K562 (cell line): Measurements from ENCODE around the gene PDRG1. TPM values are rescaled to one million over a fixed set of nuclear protein-coding genes. Genes with fewer than 3 reads are reported as not detected.

Experiments
- CCAR2 ChIP-seq: fragments of 200-400 bp; formaldehyde crosslinking; IDR thresholded peaks from 2 replicates; pipeline ENCODE4 v1.6.1; 2017; ENCODE audit warnings: mild to moderate bottlenecking, low read depth, low read length
- CHD1 ChIP-seq: fragments of 200-600 bp; sonication (generic); IDR thresholded peaks from one replicate; pipeline ENCODE4 v1.6.1; 2012; ENCODE audit warnings: mild to moderate bottlenecking, moderate library complexity, low read length, inconsistent platforms
- CREM ChIP-seq: IDR thresholded peaks from 2 replicates; pipeline ENCODE4 v1.6.1; 2014; ENCODE audit warnings: antibody characterized with exemption, low read depth
- EGR1 ChIP-seq: fragments of 450-650 bp; conservative IDR thresholded peaks from 2 replicates; pipeline ENCODE4 v1.6.1; 2017; ENCODE audit warnings: mild to moderate bottlenecking
- EWSR1 ChIP-seq: fragments of 450-650 bp; IDR thresholded peaks from 2 replicates; pipeline ENCODE4 v1.6.1; 2018; ENCODE audit warnings: borderline replicate concordance, mild to moderate bottlenecking, low read depth, moderate library complexity; ENCODE audit not compliant: partially characterized antibody
- FIP1L1 ChIP-seq: fragments of 200-400 bp; formaldehyde crosslinking; IDR thresholded peaks from 2 replicates; pipeline ENCODE4 v1.6.1; 2018; ENCODE audit warnings: mild to moderate bottlenecking, low read depth, low read length; ENCODE audit not compliant: poor library complexity, severe bottlenecking
- GABPA ChIP-seq: fragments of 200-800 bp; sonication (Bioruptor generic); conservative IDR thresholded peaks from 2 replicates; pipeline ENCODE4 v1.6.1; 2016; ENCODE audit warnings: low read depth, missing genetic modification characterization, missing compliant biosample characterization
- GABPB1 ChIP-seq: sonication (generic); formaldehyde crosslinking; IDR thresholded peaks from 2 replicates; pipeline ENCODE4 v1.8.0; 2022; ENCODE audit warnings: mild to moderate bottlenecking, missing genetic modification reagents
- NFE2L1 ChIP-seq: fragments of 450-650 bp; IDR thresholded peaks from 2 replicates; pipeline ENCODE4 v1.6.1; 2016; ENCODE audit warnings: missing genetic modification characterization, low read depth, mild to moderate bottlenecking, missing compliant biosample characterization, moderate library complexity, borderline replicate concordance
- NFIC ChIP-seq: fragments of 450-650 bp; IDR thresholded peaks from 2 replicates; pipeline ENCODE4 v1.6.1; 2017; ENCODE audit warnings: mild to moderate bottlenecking, inconsistent platforms
- NFIX ChIP-seq: fragments of 250-450 bp; sonication (Bioruptor Pico); IDR thresholded peaks from 2 replicates; pipeline ENCODE4 v1.4.0; 2020; ENCODE audit warnings: low read depth, mild to moderate bottlenecking, moderate library complexity
- SMARCA5 ChIP-seq: fragments of 450-650 bp; IDR thresholded peaks from 2 replicates; pipeline ENCODE4 v1.6.1; 2016
- SMARCE1 ChIP-seq: fragments of 450-650 bp; IDR thresholded peaks from 2 replicates; pipeline ENCODE4 v1.7.1; 2016; ENCODE audit warnings: mild to moderate bottlenecking
- ZNF134 ChIP-seq: fragments of 250-450 bp; sonication (Bioruptor Pico); conservative IDR thresholded peaks from 2 replicates; pipeline ENCODE4 v1.4.0; 2020
- ZNF3 ChIP-seq: fragments of 250-450 bp; sonication (Bioruptor Pico); IDR thresholded peaks from 2 replicates; pipeline ENCODE4 v1.5.0; 2021; ENCODE audit warnings: mild to moderate bottlenecking, moderate library complexity
- ZNF316 ChIP-seq: fragments of 450-650 bp; IDR thresholded peaks from 2 replicates; pipeline ENCODE4 v1.6.1; 2016
- polyA plus RNA-seq, 8 experiments: library from polyadenylated mRNA; depleted of rRNA in 4 of 8; stranded (reverse) in 5 of 8; unstranded in 3 of 8; fragments of >200 nt; fragmentation: Nextera tagmentation in 2 of 8; fragmentation: Illumina TruSeq in 1 of 8; extraction: Ambion mirVana in 2 of 8; extraction: Trizol in 1 of 8; gene quantifications; 2 replicates each; pipeline versions ENCODE4 v1.2.1 to v1.2.3, GENCODE V29; 2011 to 2014; ENCODE audit warnings: inconsistent platforms in 1 of 8, missing spikeins in 1 of 8
- total RNA-seq, 7 experiments: library from RNA; depleted of rRNA in 6 of 7; stranded (reverse); fragments of >200 nt in 6 of 7; fragmentation: Illumina TruSeq in 2 of 7; extraction: Trizol in 2 of 7; gene quantifications; 2 replicates each; pipeline versions ENCODE4 v1.2.1 to v1.2.3, GENCODE V29; 2011 to 2021; ENCODE audit warnings: low replicate concordance in 1 of 7
- TF ChIP-seq, protein P1 (sequence below), 3 experiments: fragments of 200-800 bp in 1 of 3; fragments of 250-450 bp in 1 of 3; fragments of 450-650 bp in 1 of 3; sonication (Bioruptor Pico) in 1 of 3; sonication (Bioruptor generic) in 1 of 3; formaldehyde crosslinking in 1 of 3; IDR thresholded peaks; 2 replicates each; pipeline versions ENCODE4 v1.6.1 to v1.8.0; 2016 to 2022; ENCODE audit warnings: mild to moderate bottlenecking in 2 of 3, missing genetic modification characterization in 2 of 3, missing compliant biosample characterization in 1 of 3, moderate library complexity in 1 of 3
- TF ChIP-seq, protein P2 (sequence below): sonication (generic); formaldehyde crosslinking; IDR thresholded peaks from 2 replicates; pipeline ENCODE4 v1.8.0; 2022; ENCODE audit warnings: mild to moderate bottlenecking, missing genetic modification reagents
- TF ChIP-seq, protein P3 (sequence below): fragments of 450-650 bp; IDR thresholded peaks from 2 replicates; pipeline ENCODE4 v1.6.1; 2014; ENCODE audit warnings: low read depth, mild to moderate bottlenecking, moderate library complexity, borderline replicate concordance
- TF ChIP-seq, protein P4 (sequence below): IDR thresholded peaks from 2 replicates; pipeline ENCODE4 v1.6.1; 2012; ENCODE audit warnings: low read depth, low read length, improper control_type of control experiment, borderline replicate concordance

The PDRG1 gene
- total and polyA plus RNA-seq, 9 of the 15 experiments (the other 6 are each of a cell fraction or from before 2014, with no cell fraction given) = 12.6 to 58.6 (median 26.1) TPM

DNA sequence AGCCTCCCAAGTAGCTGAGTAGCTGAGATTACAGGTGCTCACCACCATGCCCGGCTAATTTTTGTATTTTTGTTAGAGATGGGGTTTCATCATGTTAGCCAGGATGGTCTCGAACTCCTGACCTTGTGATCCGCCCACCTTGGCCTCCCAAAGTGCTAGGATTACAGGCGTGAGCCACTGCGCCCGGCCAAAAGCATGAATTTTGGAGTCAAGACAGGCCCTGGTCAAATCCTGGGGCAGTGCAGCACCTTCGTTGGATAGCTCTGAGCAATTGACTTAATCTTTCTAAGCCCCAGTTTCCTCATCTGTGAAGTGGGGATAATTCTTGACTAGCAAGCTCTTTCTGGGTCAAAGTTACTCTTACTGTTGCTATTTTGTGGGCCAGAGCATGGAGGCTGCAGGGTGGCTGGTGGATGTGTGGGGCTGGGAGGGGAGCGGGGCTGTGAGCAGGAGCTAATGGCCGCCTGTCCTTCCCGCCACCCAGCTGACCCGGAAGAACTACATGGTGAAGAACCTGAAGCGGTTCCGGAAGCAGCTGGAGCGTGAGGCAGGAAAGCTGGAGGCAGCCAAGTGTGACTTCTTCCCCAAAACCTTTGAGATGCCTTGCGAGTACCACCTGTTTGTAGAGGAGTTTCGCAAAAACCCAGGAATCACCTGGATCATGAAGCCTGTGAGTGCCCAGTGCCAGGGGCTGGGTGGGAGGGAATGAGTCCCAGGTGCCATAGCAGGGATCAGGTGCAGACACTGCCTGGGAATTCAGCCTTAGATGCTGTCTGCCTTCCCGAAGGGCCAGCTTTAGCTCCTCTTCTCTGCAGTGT is 42.4 kb downstream of the PDRG1 start (continued):
- TF ChIP-seq, protein P1, sequence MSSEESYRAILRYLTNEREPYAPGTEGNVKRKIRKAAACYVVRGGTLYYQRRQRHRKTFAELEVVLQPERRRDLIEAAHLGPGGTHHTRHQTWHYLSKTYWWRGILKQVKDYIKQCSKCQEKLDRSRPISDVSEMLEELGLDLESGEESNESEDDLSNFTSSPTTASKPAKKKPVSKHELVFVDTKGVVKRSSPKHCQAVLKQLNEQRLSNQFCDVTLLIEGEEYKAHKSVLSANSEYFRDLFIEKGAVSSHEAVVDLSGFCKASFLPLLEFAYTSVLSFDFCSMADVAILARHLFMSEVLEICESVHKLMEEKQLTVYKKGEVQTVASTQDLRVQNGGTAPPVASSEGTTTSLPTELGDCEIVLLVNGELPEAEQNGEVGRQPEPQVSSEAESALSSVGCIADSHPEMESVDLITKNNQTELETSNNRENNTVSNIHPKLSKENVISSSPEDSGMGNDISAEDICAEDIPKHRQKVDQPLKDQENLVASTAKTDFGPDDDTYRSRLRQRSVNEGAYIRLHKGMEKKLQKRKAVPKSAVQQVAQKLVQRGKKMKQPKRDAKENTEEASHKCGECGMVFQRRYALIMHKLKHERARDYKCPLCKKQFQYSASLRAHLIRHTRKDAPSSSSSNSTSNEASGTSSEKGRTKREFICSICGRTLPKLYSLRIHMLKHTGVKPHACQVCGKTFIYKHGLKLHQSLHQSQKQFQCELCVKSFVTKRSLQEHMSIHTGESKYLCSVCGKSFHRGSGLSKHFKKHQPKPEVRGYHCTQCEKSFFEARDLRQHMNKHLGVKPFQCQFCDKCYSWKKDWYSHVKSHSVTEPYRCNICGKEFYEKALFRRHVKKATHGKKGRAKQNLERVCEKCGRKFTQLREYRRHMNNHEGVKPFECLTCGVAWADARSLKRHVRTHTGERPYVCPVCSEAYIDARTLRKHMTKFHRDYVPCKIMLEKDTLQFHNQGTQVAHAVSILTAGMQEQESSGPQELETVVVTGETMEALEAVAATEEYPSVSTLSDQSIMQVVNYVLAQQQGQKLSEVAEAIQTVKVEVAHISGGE (CRISPR knock-in tag; IDR thresholded peaks at IDR 0.05) = no peak
- TF ChIP-seq CHD1 = no peak
- TF ChIP-seq, protein P2, sequence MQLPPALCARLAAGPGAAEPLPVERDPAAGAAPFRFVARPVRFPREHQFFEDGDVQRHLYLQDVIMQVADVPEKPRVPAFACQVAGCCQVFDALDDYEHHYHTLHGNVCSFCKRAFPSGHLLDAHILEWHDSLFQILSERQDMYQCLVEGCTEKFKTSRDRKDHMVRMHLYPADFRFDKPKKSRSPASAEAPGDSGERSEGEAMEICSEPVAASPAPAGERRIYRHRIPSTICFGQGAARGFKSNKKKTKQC (CRISPR knock-in tag) = no peak
- TF ChIP-seq GABPA (tag) = no peak
- no peak for TF ChIP-seq ZNF316
- no peak for TF ChIP-seq NFIC
- TF ChIP-seq, protein P3, sequence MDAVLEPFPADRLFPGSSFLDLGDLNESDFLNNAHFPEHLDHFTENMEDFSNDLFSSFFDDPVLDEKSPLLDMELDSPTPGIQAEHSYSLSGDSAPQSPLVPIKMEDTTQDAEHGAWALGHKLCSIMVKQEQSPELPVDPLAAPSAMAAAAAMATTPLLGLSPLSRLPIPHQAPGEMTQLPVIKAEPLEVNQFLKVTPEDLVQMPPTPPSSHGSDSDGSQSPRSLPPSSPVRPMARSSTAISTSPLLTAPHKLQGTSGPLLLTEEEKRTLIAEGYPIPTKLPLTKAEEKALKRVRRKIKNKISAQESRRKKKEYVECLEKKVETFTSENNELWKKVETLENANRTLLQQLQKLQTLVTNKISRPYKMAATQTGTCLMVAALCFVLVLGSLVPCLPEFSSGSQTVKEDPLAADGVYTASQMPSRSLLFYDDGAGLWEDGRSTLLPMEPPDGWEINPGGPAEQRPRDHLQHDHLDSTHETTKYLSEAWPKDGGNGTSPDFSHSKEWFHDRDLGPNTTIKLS = no peak
- TF ChIP-seq SMARCA5 = no peak
- TF ChIP-seq CREM = no peak
- TF ChIP-seq ZNF134 (CRISPR knock-in tag) = no peak
- TF ChIP-seq EWSR1 = no peak
- TF ChIP-seq EGR1 = peak; percentile 17; the same call in 1 of the 2 replicates
- no peak for TF ChIP-seq FIP1L1
- no peak for TF ChIP-seq SMARCE1
- TF ChIP-seq ZNF3 (CRISPR knock-in tag) = no peak
- TF ChIP-seq NFE2L1 (tag) = no peak
- TF ChIP-seq, protein P4, sequence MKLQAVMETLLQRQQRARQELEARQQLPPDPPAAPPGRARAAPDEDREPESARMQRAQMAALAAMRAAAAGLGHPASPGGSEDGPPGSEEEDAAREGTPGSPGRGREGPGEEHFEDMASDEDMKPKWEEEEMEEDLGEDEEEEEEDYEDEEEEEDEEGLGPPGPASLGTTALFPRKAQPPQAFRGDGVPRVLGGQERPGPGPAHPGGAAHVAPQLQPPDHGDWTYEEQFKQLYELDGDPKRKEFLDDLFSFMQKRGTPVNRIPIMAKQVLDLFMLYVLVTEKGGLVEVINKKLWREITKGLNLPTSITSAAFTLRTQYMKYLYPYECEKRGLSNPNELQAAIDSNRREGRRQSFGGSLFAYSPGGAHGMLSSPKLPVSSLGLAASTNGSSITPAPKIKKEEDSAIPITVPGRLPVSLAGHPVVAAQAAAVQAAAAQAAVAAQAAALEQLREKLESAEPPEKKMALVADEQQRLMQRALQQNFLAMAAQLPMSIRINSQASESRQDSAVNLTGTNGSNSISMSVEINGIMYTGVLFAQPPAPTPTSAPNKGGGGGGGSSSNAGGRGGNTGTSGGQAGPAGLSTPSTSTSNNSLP = no peak
- no peak for TF ChIP-seq CCAR2
- peak; percentile 37; the same call in 1 of the 2 replicates for TF ChIP-seq GABPB1
- TF ChIP-seq NFIX (CRISPR knock-in tag) = no peak
